HG03439 (cell line): ENCODE data around the gene HMGCS2.

Source experiments
- ATAC-seq: cut with Tn5 transposase; IDR thresholded peaks from one replicate; pipeline ENCODE4 v1.9.1; 2021; ENCODE audit warnings: mild to moderate bottlenecking, moderate library complexity; ENCODE audit not compliant: unreplicated experiment

Gene HMGCS2

GRCh38 chr1:119764220-119764619 is 4.5 kb downstream of the HMGCS2 start:
- no peak for ATAC-seq

- ATAC-seq: no peak
Observed at GRCh38 chr1:119762953-119763352, 5.8 kb downstream of the HMGCS2 start.

DNA sequence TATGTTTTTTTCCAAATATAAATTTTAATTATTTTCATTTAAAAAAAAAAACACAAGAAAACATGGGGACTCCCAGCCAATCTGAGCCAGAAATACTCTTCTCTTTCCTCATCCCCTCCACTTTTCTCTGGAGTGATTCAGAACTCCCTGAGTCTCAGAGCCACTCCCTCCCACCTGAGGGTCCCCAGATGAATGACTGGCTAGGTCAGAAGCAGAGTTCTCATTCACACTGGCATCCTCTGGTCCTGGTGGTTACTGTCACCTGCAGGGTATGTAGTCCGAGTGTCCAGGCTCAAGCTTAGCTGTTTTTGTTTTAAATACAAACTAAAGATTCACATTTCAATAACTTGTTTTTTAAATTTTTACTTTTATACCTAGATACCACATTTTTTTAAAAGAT is 6.3 kb downstream of the HMGCS2 start:
- ATAC-seq: no peak

- no peak for ATAC-seq
Observed at GRCh38 chr1:119758584-119758983, 10.1 kb downstream of the HMGCS2 start.

GRCh38 chr1:119752592-119752991 is 16.1 kb downstream of the HMGCS2 start:
- no peak for ATAC-seq

DNA sequence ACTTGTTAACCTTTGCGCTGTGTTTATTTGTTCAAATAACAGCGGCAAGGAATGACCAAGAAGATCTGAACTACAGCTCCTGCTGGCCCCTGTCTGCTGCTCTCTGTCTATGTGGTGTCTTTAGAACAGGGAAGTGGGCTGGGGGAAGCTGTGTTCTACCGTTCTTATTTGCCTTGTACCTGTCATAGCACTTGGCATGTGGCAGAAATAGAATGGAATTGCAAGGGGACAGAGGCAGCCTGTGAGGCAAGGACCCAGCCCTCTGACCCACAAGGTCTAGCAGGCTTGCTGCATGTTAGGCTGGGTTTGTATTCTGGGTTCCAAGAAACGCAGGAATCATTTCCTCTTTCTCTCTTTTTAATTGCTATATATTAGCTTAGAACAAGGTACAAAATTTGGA is 20.7 kb downstream of the HMGCS2 start:
- ATAC-seq: no peak

- ATAC-seq: no peak
Observed at GRCh38 chr1:119747451-119747850, 21.3 kb downstream of the HMGCS2 start.

DNA sequence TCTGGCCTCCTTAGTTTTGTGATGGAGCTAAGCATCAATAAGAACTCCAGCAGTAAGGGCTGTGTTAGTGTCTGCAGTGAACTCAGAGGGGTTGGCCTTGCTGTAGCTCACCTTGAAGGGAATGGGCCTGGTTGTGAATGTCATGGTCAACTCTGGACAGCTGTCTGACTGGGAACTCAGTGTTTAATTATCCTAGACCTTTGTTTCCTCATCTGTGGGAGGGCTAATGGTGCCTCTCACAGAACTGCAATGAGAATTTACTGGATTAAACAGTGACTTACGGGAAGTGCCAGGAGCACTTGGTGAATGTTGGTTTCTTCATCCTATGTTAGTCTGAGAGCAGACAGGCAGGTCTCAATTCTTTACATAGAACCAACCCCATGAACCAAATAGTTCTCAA is 23.7 kb downstream of the HMGCS2 start:
- ATAC-seq: no peak

DNA sequence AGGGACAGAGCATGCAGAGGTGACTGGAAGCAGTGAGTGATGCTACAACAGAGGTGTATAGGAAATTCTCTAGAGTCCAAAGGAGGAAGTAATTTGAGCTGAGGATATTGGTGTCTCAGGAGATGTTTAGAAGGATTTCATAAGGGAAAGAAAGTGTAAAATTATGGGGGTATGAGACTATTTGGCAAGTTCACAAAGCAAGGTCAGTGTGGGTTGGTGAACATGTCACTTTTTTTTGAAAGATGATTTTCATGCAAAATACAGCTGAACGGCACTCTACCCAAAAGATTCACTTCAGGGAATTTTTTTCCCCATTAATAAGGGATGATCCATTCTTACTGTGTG is 24.1 kb downstream of the HMGCS2 start:
- no peak for ATAC-seq

- ATAC-seq: peak; percentile 81
Observed at GRCh38 chr1:119743776-119744597, 24.7 kb downstream of the HMGCS2 start.

DNA sequence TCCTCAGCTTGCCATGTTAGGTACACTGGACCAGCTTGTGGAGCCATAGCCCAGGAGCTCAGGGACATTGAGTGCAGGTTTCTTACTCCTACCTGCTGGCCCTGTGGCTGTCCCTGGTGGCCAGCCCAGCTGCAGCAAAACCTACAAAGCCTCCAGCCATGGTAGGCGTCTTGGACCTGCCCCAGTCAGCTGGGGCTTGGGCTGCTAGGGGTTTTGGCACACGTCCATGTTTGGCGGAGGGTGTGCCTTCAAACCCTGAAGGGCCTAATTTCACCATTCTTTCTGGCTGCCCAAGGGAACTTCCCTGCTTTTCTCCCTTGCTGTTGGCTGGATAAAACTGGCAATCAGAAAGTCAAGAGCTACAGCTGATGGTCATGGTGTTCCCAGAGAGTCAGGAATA is 25.4 kb downstream of the HMGCS2 start:
- no peak for ATAC-seq

- ATAC-seq: no peak
Observed at GRCh38 chr1:119742677-119743076, 26.0 kb downstream of the HMGCS2 start.

DNA sequence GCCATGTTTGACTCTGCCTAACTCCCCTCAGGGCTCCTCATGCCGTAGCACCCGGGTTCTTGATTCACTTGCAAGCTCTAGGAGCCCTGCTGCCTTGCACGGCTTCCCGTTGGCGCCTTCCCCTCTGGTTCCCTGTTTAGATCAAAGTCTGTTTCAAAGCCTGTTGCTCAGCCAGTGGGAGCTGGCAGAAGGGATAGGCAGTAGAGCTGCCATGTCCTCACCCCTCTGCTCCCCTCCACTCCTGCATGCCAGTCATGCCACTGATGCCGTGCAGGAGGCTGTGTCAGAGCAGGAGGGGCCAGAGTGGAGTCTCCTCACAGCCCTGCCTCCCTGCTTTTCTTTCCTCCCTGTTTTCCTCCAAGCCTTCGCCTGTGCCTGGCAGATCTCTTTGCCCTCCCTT is 26.5 kb downstream of the HMGCS2 start:
- no peak for ATAC-seq

- no peak for ATAC-seq
Observed at GRCh38 chr1:119740896-119741780, 27.6 kb downstream of the HMGCS2 start.

DNA sequence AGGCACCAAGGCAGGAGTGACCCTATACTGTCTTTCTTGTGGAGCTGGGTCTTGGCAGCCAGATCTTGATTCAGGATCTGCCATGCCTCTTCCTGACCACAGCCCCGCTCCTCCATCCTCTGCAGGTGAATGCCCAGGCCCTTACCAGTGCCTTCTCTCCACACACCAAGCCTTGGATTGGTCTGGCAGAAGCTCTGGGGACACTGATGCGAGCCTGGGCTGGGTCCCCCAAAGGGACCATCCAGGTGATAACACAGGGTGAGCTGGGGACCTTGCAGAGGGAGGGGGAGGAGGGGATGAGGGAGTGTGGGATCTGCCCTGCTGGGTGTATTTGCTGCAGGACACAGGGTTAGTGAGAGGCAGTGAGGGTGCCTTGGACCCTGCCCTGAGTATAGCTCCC is 28.4 kb downstream of the HMGCS2 start:
- no peak for ATAC-seq

DNA sequence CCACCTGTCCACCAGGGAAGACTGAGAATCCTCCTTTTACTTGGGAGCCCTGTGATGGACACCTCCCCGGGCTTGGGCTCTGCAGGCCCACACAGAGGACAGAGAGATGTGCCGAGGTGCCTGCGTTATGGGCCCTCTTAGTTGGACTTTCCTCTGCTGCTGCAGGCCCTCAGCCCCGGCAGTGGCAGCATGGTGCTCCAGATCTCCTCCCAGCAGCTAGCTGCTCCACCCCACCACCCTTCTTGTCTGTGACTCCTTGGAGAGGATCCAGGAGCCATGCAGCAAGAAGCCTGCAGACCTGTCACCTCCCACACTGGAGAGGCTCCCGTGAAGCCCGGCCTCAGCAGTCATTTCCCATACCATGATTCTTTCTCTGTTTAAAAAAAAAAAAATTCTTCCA is 29.6 kb downstream of the HMGCS2 start:
- ATAC-seq: no peak

DNA sequence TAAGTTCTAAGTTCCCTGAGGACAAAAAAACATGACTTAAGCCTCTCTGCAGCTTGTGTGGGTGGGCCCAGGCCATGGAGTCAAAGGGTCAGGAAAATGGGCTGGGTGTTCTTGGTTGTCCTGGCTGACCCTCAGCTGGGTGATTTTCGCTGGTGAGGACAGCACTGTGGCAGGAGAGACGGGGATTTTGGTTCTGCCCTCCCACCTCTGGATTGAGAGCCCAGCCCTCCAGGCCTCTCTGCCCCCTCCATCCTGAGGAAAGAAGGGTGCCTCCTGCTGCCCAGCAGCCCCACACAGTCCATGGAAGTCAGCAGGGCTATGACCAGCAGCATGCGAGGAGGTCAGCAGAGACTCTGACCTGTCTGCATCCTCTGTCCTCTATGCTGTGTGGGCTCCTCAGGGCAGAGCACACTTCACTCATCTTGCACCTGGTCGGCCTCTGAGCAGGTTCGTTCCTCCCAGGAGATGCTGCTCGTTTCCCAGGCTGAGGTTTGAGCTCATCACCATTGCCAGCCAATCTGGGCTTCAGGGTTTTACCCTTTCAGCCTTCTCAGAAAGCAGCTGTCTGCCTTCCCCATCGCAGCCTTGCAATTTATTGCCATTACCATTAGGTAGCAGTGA is 30.5 kb downstream of the HMGCS2 start:
- ATAC-seq: no peak

DNA sequence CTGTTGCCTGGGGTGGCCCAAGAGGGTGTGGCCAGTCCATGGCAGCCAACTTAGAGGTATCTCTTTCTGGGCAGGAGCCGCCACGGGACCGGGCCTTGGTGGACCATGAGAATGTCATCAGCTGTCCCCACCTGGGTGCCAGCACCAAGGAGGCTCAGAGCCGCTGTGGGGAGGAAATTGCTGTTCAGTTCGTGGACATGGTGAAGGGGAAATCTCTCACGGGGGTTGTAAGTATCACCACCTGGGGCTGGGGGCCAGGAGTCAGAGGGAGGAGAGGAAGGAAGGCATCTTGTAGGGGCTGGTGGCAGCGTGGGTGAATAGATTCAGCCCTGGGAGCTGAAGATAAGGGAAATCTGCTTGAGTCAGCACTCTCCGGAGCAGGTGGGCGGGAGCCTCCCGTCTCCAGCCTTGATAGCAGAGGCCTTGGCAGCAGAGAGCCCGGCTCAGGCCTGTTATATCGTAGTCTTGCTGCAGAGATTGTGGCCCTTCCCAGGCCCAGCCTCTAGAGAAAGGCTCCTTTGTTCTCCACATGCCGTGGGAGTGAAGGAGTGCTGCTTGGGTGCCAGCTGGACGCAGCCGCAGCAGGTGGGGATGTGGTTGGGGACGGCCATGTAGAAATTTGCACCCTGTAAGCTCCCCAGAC is 31.5 kb downstream of the HMGCS2 start:
- no peak for ATAC-seq

DNA sequence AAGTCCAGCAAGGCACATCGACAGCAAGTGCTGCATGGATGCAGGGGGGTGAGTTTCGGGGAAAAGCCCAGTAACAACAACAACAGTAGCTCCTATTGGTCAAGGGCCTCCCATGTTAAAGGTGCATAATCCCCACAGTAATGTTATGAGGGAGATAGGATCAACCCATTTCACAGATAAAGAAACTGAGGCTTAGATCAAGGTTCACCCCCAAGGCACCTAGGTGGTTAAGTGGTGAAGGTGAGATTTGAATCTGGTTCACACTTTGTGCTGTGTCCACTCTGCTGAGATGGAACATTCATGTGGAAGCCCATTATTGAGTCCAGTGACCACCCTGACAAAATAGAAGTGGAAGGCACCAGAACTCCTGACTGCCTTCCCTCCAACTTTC is 32.1 kb downstream of the HMGCS2 start:
- no peak for ATAC-seq

- ATAC-seq: no peak
Observed at GRCh38 chr1:119735217-119735616, 33.5 kb downstream of the HMGCS2 start.

- ATAC-seq: no peak
Observed at GRCh38 chr1:119733754-119734153, 35.0 kb downstream of the HMGCS2 start.
